ENCODE measurements around the gene ERVK3-1.
"Not testable (repeated sequence)": the region's sequence is repeated elsewhere in the genome, so short reads cannot be mapped to it uniquely, and the experiment has no call there.

The ERVK3-1 gene

GRCh38 chr19:58346961-58347929 is 42.1 kb downstream of the ERVK3-1 start:
- peak; percentile 29 for DNase-seq (ENCODE audit: low read depth)

GRCh38 chr19:58348080-58348479 is 42.9 kb downstream of the ERVK3-1 start:
- not testable (repeated sequence) for DNase-seq (ENCODE audit: low read depth)

GRCh38 chr19:58349590-58349989 is 44.4 kb downstream of the ERVK3-1 start:
- no peak for DNase-seq (ENCODE audit: low read depth)

GRCh38 chr19:58350001-58350861 is 45.1 kb downstream of the ERVK3-1 start:
- no peak for DNase-seq (ENCODE audit: low read depth)

- no peak for DNase-seq (ENCODE audit: low read depth)
These were observed 45.8 kb downstream of the ERVK3-1 start for GRCh38 chr19:58350871-58351557.

GRCh38 chr19:58351558-58351878 is 46.3 kb downstream of the ERVK3-1 start:
- DNase-seq (ENCODE audit: low read depth), result no peak

- DNase-seq (ENCODE audit: low read depth), result no peak
These were observed 47.0 kb downstream of the ERVK3-1 start for GRCh38 chr19:58351990-58352755.

- DNase-seq (ENCODE audit: low read depth), result no peak
These were observed 47.8 kb downstream of the ERVK3-1 start, which contains the start of gene A1BG for GRCh38 chr19:58352760-58353671. A1BG (minus strand) TSS chr19:58353492; CDS start chr19:58353437, 55 bp downstream.

GRCh38 chr19:58353717-58354477 is 48.7 kb downstream of the ERVK3-1 start:
- no peak for DNase-seq (ENCODE audit: low read depth)

GRCh38 chr19:58354478-58355030 is 49.4 kb downstream of the ERVK3-1 start:
- no peak for DNase-seq (ENCODE audit: low read depth)

GRCh38 chr19:58355215-58355796 is 50.1 kb downstream of the ERVK3-1 start:
- no peak for DNase-seq (ENCODE audit: low read depth)

GRCh38 chr19:58355908-58356765 is 51.0 kb downstream of the ERVK3-1 start:
- no peak for DNase-seq (ENCODE audit: low read depth)

GRCh38 chr19:58356766-58357480 is 51.7 kb downstream of the ERVK3-1 start:
- DNase-seq (ENCODE audit: low read depth), result no peak

- DNase-seq (ENCODE audit: low read depth), result no peak
These were observed 52.4 kb downstream of the ERVK3-1 start for GRCh38 chr19:58357481-58358145.

GRCh38 chr19:58361900-58362271 is 56.7 kb downstream of the ERVK3-1 start:
- DNase-seq (ENCODE audit: low read depth), result no peak

- peak; percentile 84 for DNase-seq (ENCODE audit: low read depth)
These were observed 57.3 kb downstream of the ERVK3-1 start, which contains the start of gene ZNF497 for GRCh38 chr19:58362272-58362994. ZNF497 (minus strand) TSS chr19:58362751; CDS start chr19:58357635, 5,116 bp downstream.
